Stimulated activated CD8-positive, alpha-beta memory T cell treated with anti-CD3 and anti-CD28 coated beads, Interleukin-2, amount 100 ng/mL, for 48 hours (primary cell): Measurements from ENCODE around the gene COP1.

Source experiments
- DNase-seq, 2 donors: peaks; one replicate each; pipeline ENCODE4 v3.0.0-alpha.2; 2020; ENCODE audit warnings: low read depth in 2 of 2

Gene COP1

DNA sequence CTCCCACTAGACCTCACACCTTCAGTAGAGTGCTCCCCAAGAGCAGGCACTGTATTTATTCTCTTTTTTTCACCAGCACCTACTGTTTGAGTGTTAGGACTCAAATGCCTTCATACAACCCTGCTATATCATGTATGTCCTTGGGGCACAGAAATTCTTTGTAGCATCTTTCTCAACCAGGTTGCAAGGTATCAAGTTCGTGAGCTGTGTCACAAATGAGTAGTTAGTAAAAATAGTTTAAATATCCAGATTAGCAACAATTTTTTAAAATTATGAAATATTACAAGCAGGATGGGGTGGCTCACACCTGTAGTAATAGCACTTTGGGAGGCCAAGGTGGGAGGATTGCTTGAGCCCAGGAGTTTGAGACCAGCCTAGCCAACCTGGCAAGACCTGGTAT lies 311.1 kb downstream of the COP1 start:
- no peak for DNase-seq
